ENCODE results near the gene SCP2.
"Not testable (repeated sequence)": the region's sequence is repeated elsewhere in the genome, so short reads cannot be mapped to it uniquely, and the experiment has no call there.

The SCP2 gene

GRCh38 chr1:52938183-52938451, 11.0 kb downstream of the SCP2 start:
- Histone ChIP-seq H3K27me3 (ENCODE audit: insufficient read depth, low read length, poor library complexity) (no peaks in the 10 kb centered on the region), H3K4me3 (ENCODE audit: low read depth in 1 of 2, low read length in 2 of 2) (no peak overlapping the region), H3K36me3 (ENCODE audit: insufficient read depth, low read length) (no peaks in the 10 kb centered on the region), H3K4me1 (ENCODE audit: insufficient read depth, low read length) (no peaks in the 10 kb centered on the region), H3K9ac (ENCODE audit: low read depth, low read length) (no peak overlapping the region), H2AFZ (ENCODE audit: low read depth, low read length) (no peak overlapping the region), H3K79me2 (ENCODE audit: insufficient read depth, low read length) (no peaks in the 10 kb centered on the region), H3K4me2 (ENCODE audit: insufficient read depth, low read length) (no peak overlapping the region), H3K27ac (ENCODE audit: low read length) (no peak overlapping the region), H3K9me3 (ENCODE audit: insufficient read depth, low read length, severe bottlenecking) (no peaks in the 10 kb centered on the region), H4K20me1 (ENCODE audit: insufficient read depth, low read length) (no peaks in the 10 kb centered on the region)
- no peak for TF ChIP-seq CTCF (IDR thresholded peaks at IDR 0.05; ENCODE audit: borderline replicate concordance, extremely low read depth, low read length, poor library complexity, severe bottlenecking)
- TF ChIP-seq EZH2 (IDR thresholded peaks at IDR 0.05; ENCODE audit: borderline replicate concordance, low read depth, low read length, severe bottlenecking): no peak
- ATAC-seq (ENCODE audit: insufficient read depth, low read depth): no peak
- no peak for DNase-seq

- Histone ChIP-seq H3K4me1 (ENCODE audit: insufficient read depth, low read length) (no peaks in the 10 kb centered on the region), H2AFZ (ENCODE audit: low read depth, low read length) (no peak overlapping the region), H3K27me3 (ENCODE audit: insufficient read depth, low read length, poor library complexity) (no peaks in the 10 kb centered on the region), H3K4me3 (ENCODE audit: low read depth in 1 of 2, low read length in 2 of 2) (no peak overlapping the region), H3K9ac (ENCODE audit: low read depth, low read length) (no peak overlapping the region), H3K4me2 (ENCODE audit: insufficient read depth, low read length) (no peak overlapping the region), H3K27ac (ENCODE audit: low read length) (no peak overlapping the region), H4K20me1 (ENCODE audit: insufficient read depth, low read length) (no peaks in the 10 kb centered on the region), H3K36me3 (ENCODE audit: insufficient read depth, low read length) (no peaks in the 10 kb centered on the region), H3K79me2 (ENCODE audit: insufficient read depth, low read length) (no peaks in the 10 kb centered on the region), H3K9me3 (ENCODE audit: insufficient read depth, low read length, severe bottlenecking) (no peaks in the 10 kb centered on the region)
- ATAC-seq (ENCODE audit: insufficient read depth, low read depth) (no peak), DNase-seq (no peak)
- TF ChIP-seq EZH2 (IDR thresholded peaks at IDR 0.05; ENCODE audit: borderline replicate concordance, low read depth, low read length, severe bottlenecking): no peak
- TF ChIP-seq CTCF (IDR thresholded peaks at IDR 0.05; ENCODE audit: borderline replicate concordance, extremely low read depth, low read length, poor library complexity, severe bottlenecking): no peak
Observed at GRCh38 chr1:52943876-52944416, 16.9 kb downstream of the SCP2 start.

GRCh38 chr1:52944566-52944965, 17.5 kb downstream of the SCP2 start:
- Histone ChIP-seq H3K36me3 (ENCODE audit: insufficient read depth, low read length) (no peaks in the 10 kb centered on the region; the same call in 1 of the 2 replicates), H4K20me1 (ENCODE audit: insufficient read depth, low read length) (no peaks in the 10 kb centered on the region), H3K27ac (ENCODE audit: low read length) (no peak overlapping the region), H3K4me1 (ENCODE audit: insufficient read depth, low read length) (no peaks in the 10 kb centered on the region), H3K4me2 (ENCODE audit: insufficient read depth, low read length) (no peak overlapping the region), H2AFZ (ENCODE audit: low read depth, low read length) (no peak overlapping the region), H3K9me3 (ENCODE audit: insufficient read depth, low read length, severe bottlenecking) (no peaks in the 10 kb centered on the region), H3K27me3 (ENCODE audit: insufficient read depth, low read length, poor library complexity) (no peaks in the 10 kb centered on the region), H3K4me3 (ENCODE audit: low read depth in 1 of 2, low read length in 2 of 2) (no peak overlapping the region), H3K9ac (ENCODE audit: low read depth, low read length) (no peak overlapping the region), H3K79me2 (ENCODE audit: insufficient read depth, low read length) (no peaks in the 10 kb centered on the region)
- ATAC-seq (ENCODE audit: insufficient read depth, low read depth) (no peak), DNase-seq (no peak)
- TF ChIP-seq EZH2 (IDR thresholded peaks at IDR 0.05; ENCODE audit: borderline replicate concordance, low read depth, low read length, severe bottlenecking) (no peak), CTCF (IDR thresholded peaks at IDR 0.05; ENCODE audit: borderline replicate concordance, extremely low read depth, low read length, poor library complexity, severe bottlenecking) (no peak)

GRCh38 chr1:52947490-52947889, 20.4 kb downstream of the SCP2 start:
- DNase-seq: no peak
- no peak overlapping the region for H2AFZ ChIP-seq (ENCODE audit: low read depth, low read length)
- no peak overlapping the region for H3K9ac ChIP-seq (ENCODE audit: low read depth, low read length)
- no peaks in the 10 kb centered on the region for H3K9me3 ChIP-seq (ENCODE audit: insufficient read depth, low read length, severe bottlenecking)
- no peaks in the 10 kb centered on the region for H4K20me1 ChIP-seq (ENCODE audit: insufficient read depth, low read length)
- no peak for TF ChIP-seq EZH2 (IDR thresholded peaks at IDR 0.05; ENCODE audit: borderline replicate concordance, low read depth, low read length, severe bottlenecking)
- H3K79me2 ChIP-seq (ENCODE audit: insufficient read depth, low read length): no peaks in the 10 kb centered on the region
- no peak overlapping the region for H3K4me2 ChIP-seq (ENCODE audit: insufficient read depth, low read length)
- H3K36me3 ChIP-seq (ENCODE audit: insufficient read depth, low read length): no peaks in the 10 kb centered on the region; the same call in 1 of the 2 replicates
- H3K4me1 ChIP-seq (ENCODE audit: insufficient read depth, low read length): no peaks in the 10 kb centered on the region
- no peak overlapping the region for H3K4me3 ChIP-seq (ENCODE audit: low read depth in 1 of 2, low read length in 2 of 2)
- no peak overlapping the region for H3K27ac ChIP-seq (ENCODE audit: low read length)
- ATAC-seq (ENCODE audit: insufficient read depth, low read depth): no peak
- no peaks in the 10 kb centered on the region for H3K27me3 ChIP-seq (ENCODE audit: insufficient read depth, low read length, poor library complexity)

- H4K20me1 ChIP-seq (ENCODE audit: insufficient read depth, low read length); H3K27me3 ChIP-seq (ENCODE audit: insufficient read depth, low read length, poor library complexity); H3K9me3 ChIP-seq (ENCODE audit: insufficient read depth, low read length, severe bottlenecking); H3K9ac ChIP-seq (ENCODE audit: low read depth, low read length); ATAC-seq (ENCODE audit: insufficient read depth, low read depth); H3K4me2 ChIP-seq (ENCODE audit: insufficient read depth, low read length); DNase-seq; H3K36me3 ChIP-seq (ENCODE audit: insufficient read depth, low read length); H3K4me3 ChIP-seq (ENCODE audit: low read depth in 1 of 2, low read length in 2 of 2); H3K79me2 ChIP-seq (ENCODE audit: insufficient read depth, low read length); H2AFZ ChIP-seq (ENCODE audit: low read depth, low read length); H3K27ac ChIP-seq (ENCODE audit: low read length); H3K4me1 ChIP-seq (ENCODE audit: insufficient read depth, low read length): not testable (repeated sequence)
Observed at GRCh38 chr1:52949602-52950001, 22.5 kb downstream of the SCP2 start.

Measured in DND-41 (cell line).